ENCODE data around the gene MSMO1.
A peak's percentile ranks its signal among the peaks of the same experiment; 100 is the strongest.
"Not testable (repeated sequence)": the region's sequence is repeated elsewhere in the genome, so short reads cannot be mapped to it uniquely, and the experiment has no call there.

The MSMO1 gene

GRCh38 chr4:165327211-165328100, at the start of gene MSMO1:
TSS of gene MSMO1 (plus strand) at chr4:165327669. CDS start at chr4:165333371, 5,702 bp downstream.
- peak; percentile 99 for DNase-seq

GRCh38 chr4:165279531-165279930, 47.9 kb upstream of the MSMO1 start:
- DNase-seq: not testable (repeated sequence)

GRCh38 chr4:165284697-165285096, 42.8 kb upstream of the MSMO1 start:
- not testable (repeated sequence) for DNase-seq

GRCh38 chr4:165286619-165287340, 40.7 kb upstream of the MSMO1 start:
- DNase-seq: not testable (repeated sequence)

- DNase-seq: no peak
These were observed 39.2 kb upstream of the MSMO1 start for GRCh38 chr4:165288226-165288625.

- peak; percentile 52 for DNase-seq
These were observed 38.6 kb upstream of the MSMO1 start for GRCh38 chr4:165288639-165289422.

- no peak for DNase-seq
These were observed 38.1 kb upstream of the MSMO1 start for GRCh38 chr4:165289423-165289785.

GRCh38 chr4:165293061-165293460, 34.4 kb upstream of the MSMO1 start:
- DNase-seq: no peak

- no peak for DNase-seq
These were observed 33.4 kb upstream of the MSMO1 start for GRCh38 chr4:165293927-165294649.

- peak; percentile 27 for DNase-seq
These were observed 32.6 kb upstream of the MSMO1 start for GRCh38 chr4:165294907-165295306.

- no peak for DNase-seq
These were observed 29.8 kb upstream of the MSMO1 start for GRCh38 chr4:165297626-165298025.

- peak; percentile 65 for DNase-seq
These were observed 27.9 kb upstream of the MSMO1 start for GRCh38 chr4:165299399-165300060.

- peak; percentile 54 for DNase-seq
These were observed 25.6 kb upstream of the MSMO1 start for GRCh38 chr4:165301833-165302232.

GRCh38 chr4:165302658-165303057, 24.8 kb upstream of the MSMO1 start:
- no peak for DNase-seq

GRCh38 chr4:165308166-165308565, 19.3 kb upstream of the MSMO1 start:
- DNase-seq: peak; percentile 53

GRCh38 chr4:165308606-165309005, 18.9 kb upstream of the MSMO1 start:
- DNase-seq: no peak

- no peak for DNase-seq
These were observed 18.0 kb upstream of the MSMO1 start for GRCh38 chr4:165309456-165309855.

GRCh38 chr4:165312506-165312905, 15.0 kb upstream of the MSMO1 start:
- no peak for DNase-seq

GRCh38 chr4:165319030-165319429, 8.4 kb upstream of the MSMO1 start:
- DNase-seq: no peak

- DNase-seq: no peak
These were observed 8.0 kb upstream of the MSMO1 start for GRCh38 chr4:165319509-165319908.

- DNase-seq: no peak
These were observed 3.1 kb upstream of the MSMO1 start for GRCh38 chr4:165324236-165324917.

Data from suppressor macrophage treated with lipopolysaccharide for 4 hours (primary cell).